ENCODE data around the gene ST6GALNAC3. TPM values are rescaled to one million over a fixed set of nuclear protein-coding genes. Genes with fewer than 3 reads are reported as not detected.

ST6GALNAC3 gene
- total RNA-seq, 1 donor from 2014 or later: 5.6 TPM

GRCh38 chr1:76583235-76583868 lies 508.8 kb downstream of the ST6GALNAC3 start:
- no peak for DNase-seq

GRCh38 chr1:76583875-76584477 lies 509.4 kb downstream of the ST6GALNAC3 start:
- Histone ChIP-seq H3K27me3 (no peaks in the 10 kb centered on the region), H3K36me3 (no peaks in the 10 kb centered on the region), H3K27ac (no peak overlapping the region), H3K4me3 (no peak overlapping the region), H3K4me1 (no peaks in the 10 kb centered on the region), H3K9me3 (no peaks in the 10 kb centered on the region)
- intact Hi-C loops (cut with DNase I): no loop called here
- ATAC-seq: no peak
- TF ChIP-seq, protein P1, sequence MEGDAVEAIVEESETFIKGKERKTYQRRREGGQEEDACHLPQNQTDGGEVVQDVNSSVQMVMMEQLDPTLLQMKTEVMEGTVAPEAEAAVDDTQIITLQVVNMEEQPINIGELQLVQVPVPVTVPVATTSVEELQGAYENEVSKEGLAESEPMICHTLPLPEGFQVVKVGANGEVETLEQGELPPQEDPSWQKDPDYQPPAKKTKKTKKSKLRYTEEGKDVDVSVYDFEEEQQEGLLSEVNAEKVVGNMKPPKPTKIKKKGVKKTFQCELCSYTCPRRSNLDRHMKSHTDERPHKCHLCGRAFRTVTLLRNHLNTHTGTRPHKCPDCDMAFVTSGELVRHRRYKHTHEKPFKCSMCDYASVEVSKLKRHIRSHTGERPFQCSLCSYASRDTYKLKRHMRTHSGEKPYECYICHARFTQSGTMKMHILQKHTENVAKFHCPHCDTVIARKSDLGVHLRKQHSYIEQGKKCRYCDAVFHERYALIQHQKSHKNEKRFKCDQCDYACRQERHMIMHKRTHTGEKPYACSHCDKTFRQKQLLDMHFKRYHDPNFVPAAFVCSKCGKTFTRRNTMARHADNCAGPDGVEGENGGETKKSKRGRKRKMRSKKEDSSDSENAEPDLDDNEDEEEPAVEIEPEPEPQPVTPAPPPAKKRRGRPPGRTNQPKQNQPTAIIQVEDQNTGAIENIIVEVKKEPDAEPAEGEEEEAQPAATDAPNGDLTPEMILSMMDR (IDR thresholded peaks at IDR 0.05): no peak
- DNase-seq: no peak

More at GRCh38 chr1:76583235-76583868, 508.8 kb downstream of the ST6GALNAC3 start:
- Histone ChIP-seq H3K4me1 (no peaks in the 10 kb centered on the region), H3K36me3 (no peaks in the 10 kb centered on the region), H3K9me3 (no peaks in the 10 kb centered on the region), H3K27ac (no peak overlapping the region), H3K27me3 (no peaks in the 10 kb centered on the region), H3K4me3 (no peak overlapping the region)
- intact Hi-C loops (cut with DNase I): no loop called here
- ATAC-seq: no peak
- TF ChIP-seq, protein P1 (IDR thresholded peaks at IDR 0.05): no peak

DNA sequence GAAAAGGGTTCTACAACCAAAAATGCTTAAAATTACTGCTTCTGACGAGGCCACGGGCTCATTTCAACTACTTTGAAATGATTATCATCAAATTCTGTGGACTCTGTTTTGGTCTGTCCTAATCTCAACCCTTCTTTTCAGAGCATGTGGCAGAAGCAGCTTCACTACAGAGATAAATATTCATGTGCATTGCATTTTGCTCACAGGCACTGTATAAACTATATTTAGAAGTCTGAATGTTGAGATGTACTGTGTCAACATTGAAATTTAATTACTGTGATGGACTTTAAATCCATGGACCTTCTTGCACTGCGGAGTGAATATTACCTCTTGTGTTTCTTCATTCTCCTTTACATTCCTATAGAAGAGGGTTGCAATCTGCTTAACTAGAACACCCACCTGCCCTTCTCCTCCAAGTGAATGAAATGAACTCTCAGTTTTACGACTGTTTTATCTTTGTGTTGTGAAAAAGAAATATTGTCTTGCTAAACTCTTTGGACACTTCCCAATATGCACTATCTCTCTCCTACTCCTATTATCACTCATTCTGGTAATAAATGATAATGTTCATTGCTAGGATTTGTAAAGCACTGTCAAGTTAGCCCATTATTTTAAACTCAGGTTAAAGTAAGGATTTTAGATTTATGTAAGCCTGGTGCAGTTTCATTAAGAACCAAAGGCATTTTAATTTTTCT lies 511.6 kb downstream of the ST6GALNAC3 start:
- Histone ChIP-seq H3K36me3 (no peaks in the 10 kb centered on the region), H3K9me3 (no peaks in the 10 kb centered on the region), H3K4me3 (no peak overlapping the region), H3K27me3 (no peaks in the 10 kb centered on the region), H3K4me1 (no peaks in the 10 kb centered on the region), H3K27ac (no peak overlapping the region)
- intact Hi-C loops (cut with DNase I): no loop called here
- ATAC-seq (no peak), DNase-seq (no peak)
- TF ChIP-seq, protein P1 (IDR thresholded peaks at IDR 0.05): no peak

DNA sequence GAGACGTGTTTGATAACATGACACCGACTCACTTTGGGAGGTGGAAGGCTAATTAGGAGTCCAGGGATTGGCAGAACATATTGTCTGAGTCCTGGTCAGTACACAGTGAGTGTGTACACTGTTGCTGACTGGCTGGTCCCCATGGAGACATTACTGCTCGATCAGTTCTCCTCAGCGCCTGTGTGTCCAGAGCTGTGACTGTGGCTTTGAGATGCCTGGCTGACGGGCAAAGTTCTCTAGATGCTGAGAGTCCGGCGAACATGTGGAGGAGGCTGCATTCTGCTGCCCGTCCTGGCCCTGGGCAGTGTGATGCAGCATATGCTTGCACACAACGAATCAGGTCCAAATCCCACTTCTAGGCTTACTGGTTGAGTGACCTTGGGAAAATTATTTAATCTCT lies 512.7 kb downstream of the ST6GALNAC3 start:
- no peaks in the 10 kb centered on the region for H3K9me3 ChIP-seq
- H3K27me3 ChIP-seq: no peaks in the 10 kb centered on the region
- intact Hi-C loops (cut with DNase I): no loop called here
- no peak overlapping the region for H3K4me3 ChIP-seq
- H3K4me1 ChIP-seq: no peaks in the 10 kb centered on the region
- DNase-seq (no peak), ATAC-seq (no peak)
- H3K27ac ChIP-seq: no peak overlapping the region
- no peaks in the 10 kb centered on the region for H3K36me3 ChIP-seq
- TF ChIP-seq, protein P1 (IDR thresholded peaks at IDR 0.05): no peak

GRCh38 chr1:76591461-76591860 lies 516.9 kb downstream of the ST6GALNAC3 start:
- H3K4me1 ChIP-seq: no peaks in the 10 kb centered on the region
- TF ChIP-seq, protein P1 (IDR thresholded peaks at IDR 0.05): no peak
- H3K4me3 ChIP-seq: no peak overlapping the region
- no peak overlapping the region for H3K27ac ChIP-seq
- no peak for ATAC-seq
- H3K36me3 ChIP-seq: no peaks in the 10 kb centered on the region
- H3K27me3 ChIP-seq: no peaks in the 10 kb centered on the region
- intact Hi-C loops (cut with DNase I): no loop called here
- no peaks in the 10 kb centered on the region for H3K9me3 ChIP-seq
- no peak for DNase-seq
